Upper lobe of left lung (tissue), 6 donors: ENCODE measurements around the gene SNRNP48. TPM values are rescaled to one million over a fixed set of nuclear protein-coding genes. Genes with fewer than 3 reads are reported as not detected.

ENCODE experiments used
- ATAC-seq, 2 donors: fragments of 200-7000 bp; cut with Tn5 transposase; one replicate each; pipeline ENCODE4 v1.9.1; 2022; ENCODE audit warnings: mild to moderate bottlenecking in 2 of 2, moderate library complexity in 2 of 2; ENCODE audit not compliant: low FRiP score in 2 of 2
- DNase-seq, 2 donors: peaks; one replicate each; pipeline ENCODE4 v3.0.0-alpha.2; 2019 to 2020
- H3K27ac ChIP-seq, 4 donors: fragments of 200-600 bp; sonication (generic); one replicate each; pipeline ENCODE4 v1.5.1; 2016 to 2019
- H3K27me3 ChIP-seq, 4 donors: fragments of 200-600 bp; sonication (generic); one replicate each; pipeline ENCODE4 v1.5.1; 2017 to 2019
- H3K36me3 ChIP-seq, 4 donors: fragments of 200-600 bp; sonication (generic); one replicate each; pipeline ENCODE4 v1.5.1; 2016 to 2019
- H3K4me1 ChIP-seq, 4 donors: fragments of 200-600 bp; sonication (generic); one replicate each; pipeline ENCODE4 v1.5.1; 2018 to 2019
- H3K4me3 ChIP-seq, 4 donors: fragments of 200-600 bp; sonication (generic); one replicate each; pipeline ENCODE4 v1.5.1; 2017 to 2019; ENCODE audit warnings: mild to moderate bottlenecking in 2 of 4, moderate library complexity in 1 of 4
- H3K9me3 ChIP-seq, 4 donors: fragments of 200-600 bp; sonication (generic); one replicate each; pipeline ENCODE4 v1.5.1; 2018 to 2019
- EP300 ChIP-seq, 4 donors: sonication (generic); formaldehyde crosslinking; IDR thresholded peaks; one replicate each; pipeline ENCODE4 v1.5.1; 2017; ENCODE audit warnings: antibody characterized with exemption in 4 of 4, control low read depth in 2 of 4
- POLR2A ChIP-seq, 4 donors: fragments of 450-650 bp; IDR thresholded peaks; one replicate each; pipeline ENCODE4 v1.5.1; 2016 to 2017; ENCODE audit warnings: antibody characterized with exemption in 4 of 4, mild to moderate bottlenecking in 2 of 4
- POLR2AphosphoS5 ChIP-seq, 2 donors: sonication (generic); formaldehyde crosslinking; IDR thresholded peaks; one replicate each; pipeline ENCODE4 v1.5.1; 2017; ENCODE audit warnings: antibody characterized with exemption in 2 of 2
- WGBS, 2 donors: methylation state at CpG; one replicate each; pipeline ENCODE4 v1.1.5; 2017 to 2018; 5-methylcytosine and 5-hydroxymethylcytosine counted together
- total RNA-seq, 6 donors: library from RNA; depleted of rRNA in 4 of 6; stranded (reverse); fragments of >200 nt in 4 of 6; gene quantifications; one replicate each; pipeline versions ENCODE4 v1.1.0 to v1.2.1, GENCODE V29; 2016 to 2021
- TF ChIP-seq, protein P1 (sequence below), 6 experiments: fragments of 450-650 bp in 4 of 6; fragments of 200-600 bp in 2 of 6; sonication (generic) in 2 of 6; IDR thresholded peaks; one replicate each; pipeline ENCODE4 v1.5.1; 2016 to 2019; ENCODE audit warnings: antibody characterized with exemption in 6 of 6
- donor health status: DM: no; HTN: no; CAD: no; lungs with moderate emphysema.
- donor health status: DM: no; HTN: yes; CAD: no; lungs with severe emphysema.

Gene SNRNP48
- total RNA-seq, 6 donors from 2014 or later: 1.3 to 23.0 (median 10.2) TPM

DNA sequence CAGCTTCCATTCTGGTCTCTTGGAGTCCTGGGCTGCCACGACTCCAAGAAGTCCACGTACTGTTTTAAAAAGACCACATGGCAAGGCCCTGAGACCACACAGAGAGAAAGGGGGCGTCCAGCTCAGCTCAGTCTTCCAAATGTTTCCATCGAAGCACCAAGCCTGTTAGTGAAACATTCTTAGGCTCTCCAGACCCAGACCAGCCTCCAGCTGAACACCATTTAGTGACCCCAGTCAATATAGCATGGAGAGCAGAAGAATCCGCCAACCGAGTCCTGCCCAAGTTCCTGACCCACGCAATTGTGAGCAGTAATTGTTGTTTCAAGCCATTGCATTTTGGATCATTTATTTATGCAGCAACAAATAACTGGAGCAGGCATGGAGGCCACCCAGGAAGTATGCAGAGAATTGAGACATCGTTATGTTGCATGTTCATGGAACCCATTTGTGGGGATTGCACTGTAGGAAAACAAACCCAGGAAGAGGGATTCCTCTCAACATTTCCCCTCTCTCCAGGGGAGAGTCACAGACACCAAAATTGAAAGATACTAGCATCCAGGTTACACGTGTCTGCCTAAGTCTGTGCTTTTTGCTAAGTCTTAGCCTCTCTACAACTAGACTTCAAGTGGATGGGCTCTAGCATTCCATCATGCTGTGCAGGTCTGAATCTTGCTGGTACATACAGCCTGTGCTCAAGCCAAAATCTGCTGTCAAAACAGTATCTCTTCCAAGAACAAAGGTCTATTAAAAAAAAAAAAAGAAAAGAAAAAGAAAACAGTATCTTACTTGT, 42.7 kb downstream of the SNRNP48 start:
- Histone ChIP-seq H3K27me3 (no peaks in the 10 kb centered on the region), H3K9me3 (no peaks in the 10 kb centered on the region), H3K36me3 (no peaks in the 10 kb centered on the region), H3K4me1 (no peaks in the 10 kb centered on the region), H3K4me3 (no peak overlapping the region), H3K27ac (no peak overlapping the region)
- WGBS, 2 donors: 70 to 78% methylated on average over 7 to 9 of the region's 9 CpGs
- DNase-seq (no peak), ATAC-seq (no peak)
- TF ChIP-seq EP300 (IDR thresholded peaks at IDR 0.05) (no peak), POLR2AphosphoS5 (IDR thresholded peaks at IDR 0.05) (no peak), POLR2A (IDR thresholded peaks at IDR 0.05) (no peak)
- TF ChIP-seq, protein P1, sequence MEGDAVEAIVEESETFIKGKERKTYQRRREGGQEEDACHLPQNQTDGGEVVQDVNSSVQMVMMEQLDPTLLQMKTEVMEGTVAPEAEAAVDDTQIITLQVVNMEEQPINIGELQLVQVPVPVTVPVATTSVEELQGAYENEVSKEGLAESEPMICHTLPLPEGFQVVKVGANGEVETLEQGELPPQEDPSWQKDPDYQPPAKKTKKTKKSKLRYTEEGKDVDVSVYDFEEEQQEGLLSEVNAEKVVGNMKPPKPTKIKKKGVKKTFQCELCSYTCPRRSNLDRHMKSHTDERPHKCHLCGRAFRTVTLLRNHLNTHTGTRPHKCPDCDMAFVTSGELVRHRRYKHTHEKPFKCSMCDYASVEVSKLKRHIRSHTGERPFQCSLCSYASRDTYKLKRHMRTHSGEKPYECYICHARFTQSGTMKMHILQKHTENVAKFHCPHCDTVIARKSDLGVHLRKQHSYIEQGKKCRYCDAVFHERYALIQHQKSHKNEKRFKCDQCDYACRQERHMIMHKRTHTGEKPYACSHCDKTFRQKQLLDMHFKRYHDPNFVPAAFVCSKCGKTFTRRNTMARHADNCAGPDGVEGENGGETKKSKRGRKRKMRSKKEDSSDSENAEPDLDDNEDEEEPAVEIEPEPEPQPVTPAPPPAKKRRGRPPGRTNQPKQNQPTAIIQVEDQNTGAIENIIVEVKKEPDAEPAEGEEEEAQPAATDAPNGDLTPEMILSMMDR (IDR thresholded peaks at IDR 0.05): no peak

- H3K27ac ChIP-seq: no peak overlapping the region
- no peak overlapping the region for H3K4me3 ChIP-seq
- DNase-seq (no peak), ATAC-seq (no peak)
- no peaks in the 10 kb centered on the region for H3K9me3 ChIP-seq
- H3K27me3 ChIP-seq: no peaks in the 10 kb centered on the region
- H3K36me3 ChIP-seq: no peaks in the 10 kb centered on the region
- H3K4me1 ChIP-seq: no peaks in the 10 kb centered on the region
- WGBS, 2 donors: 33 to 62% methylated on average over 4 of the region's 4 CpGs
- TF ChIP-seq EP300 (IDR thresholded peaks at IDR 0.05) (no peak), POLR2A (IDR thresholded peaks at IDR 0.05) (no peak), POLR2AphosphoS5 (IDR thresholded peaks at IDR 0.05) (no peak)
- TF ChIP-seq, protein P1 (IDR thresholded peaks at IDR 0.05): no peak
These were observed 43.4 kb downstream of the SNRNP48 start for GRCh38 chr6:7633361-7633760.

DNA sequence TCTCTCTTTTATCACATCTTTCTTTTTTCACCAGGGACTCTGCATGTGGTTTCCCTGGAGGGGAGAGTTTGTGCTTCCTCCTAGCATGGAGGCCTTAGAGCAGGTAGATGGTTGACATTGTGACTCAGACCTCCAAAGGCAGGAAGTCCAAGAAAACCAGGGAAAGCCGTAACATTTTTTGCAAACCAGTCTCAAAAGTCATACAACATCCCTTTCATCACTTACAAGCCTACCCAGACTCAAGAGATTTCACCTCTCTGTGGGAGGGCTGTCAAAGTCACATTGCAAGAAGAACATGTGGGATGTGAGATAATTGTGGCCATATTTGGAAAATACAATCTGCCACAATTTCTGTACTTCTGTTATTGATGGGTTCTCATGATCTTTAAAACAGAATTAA, 46.2 kb downstream of the SNRNP48 start:
- 72 to 79% methylated on average over 1 of the region's 1 CpG for WGBS, 2 donors

GRCh38 chr6:7637533-7637932, 47.5 kb downstream of the SNRNP48 start:
- Histone ChIP-seq H3K4me3 (no peak overlapping the region), H3K27me3 (no peaks in the 10 kb centered on the region), H3K36me3 (no peaks in the 10 kb centered on the region), H3K9me3 (no peaks in the 10 kb centered on the region), H3K27ac (no peak overlapping the region), H3K4me1 (no peaks in the 10 kb centered on the region)
- 89 to 90% methylated on average over 3 of the region's 3 CpGs for WGBS, 2 donors
- DNase-seq (no peak), ATAC-seq (no peak)
- TF ChIP-seq, protein P1 (IDR thresholded peaks at IDR 0.05): no peak
- TF ChIP-seq POLR2A (IDR thresholded peaks at IDR 0.05): no peak
- no peak for TF ChIP-seq POLR2AphosphoS5 (IDR thresholded peaks at IDR 0.05)
- no peak for TF ChIP-seq EP300 (IDR thresholded peaks at IDR 0.05)

More for the DNA sequence above, 46.2 kb downstream of the SNRNP48 start:
- no peak for ATAC-seq
- Histone ChIP-seq H3K27ac (no peak overlapping the region), H3K4me3 (no peak overlapping the region), H3K9me3 (no peaks in the 10 kb centered on the region), H3K4me1 (no peaks in the 10 kb centered on the region), H3K36me3 (no peaks in the 10 kb centered on the region), H3K27me3 (no peaks in the 10 kb centered on the region)
- DNase-seq: no peak
- TF ChIP-seq POLR2A (IDR thresholded peaks at IDR 0.05) (no peak), EP300 (IDR thresholded peaks at IDR 0.05) (no peak), POLR2AphosphoS5 (IDR thresholded peaks at IDR 0.05) (no peak)
- TF ChIP-seq, protein P1 (IDR thresholded peaks at IDR 0.05): no peak

- H3K27me3 ChIP-seq: no peaks in the 10 kb centered on the region
- WGBS, 2 donors: 75 to 93% methylated on average over 3 of the region's 3 CpGs
- H3K4me1 ChIP-seq: no peaks in the 10 kb centered on the region
- TF ChIP-seq POLR2AphosphoS5 (IDR thresholded peaks at IDR 0.05) (no peak), EP300 (IDR thresholded peaks at IDR 0.05) (no peak), POLR2A (IDR thresholded peaks at IDR 0.05) (no peak)
- TF ChIP-seq, protein P1 (IDR thresholded peaks at IDR 0.05): no peak
- no peak overlapping the region for H3K27ac ChIP-seq
- no peaks in the 10 kb centered on the region for H3K9me3 ChIP-seq
- ATAC-seq (no peak), DNase-seq (no peak)
- H3K4me3 ChIP-seq: no peak overlapping the region
- H3K36me3 ChIP-seq: no peaks in the 10 kb centered on the region
These were observed 49.4 kb downstream of the SNRNP48 start for GRCh38 chr6:7639427-7639826.
